ENCODE measurements around the gene ELF4.

DNA sequence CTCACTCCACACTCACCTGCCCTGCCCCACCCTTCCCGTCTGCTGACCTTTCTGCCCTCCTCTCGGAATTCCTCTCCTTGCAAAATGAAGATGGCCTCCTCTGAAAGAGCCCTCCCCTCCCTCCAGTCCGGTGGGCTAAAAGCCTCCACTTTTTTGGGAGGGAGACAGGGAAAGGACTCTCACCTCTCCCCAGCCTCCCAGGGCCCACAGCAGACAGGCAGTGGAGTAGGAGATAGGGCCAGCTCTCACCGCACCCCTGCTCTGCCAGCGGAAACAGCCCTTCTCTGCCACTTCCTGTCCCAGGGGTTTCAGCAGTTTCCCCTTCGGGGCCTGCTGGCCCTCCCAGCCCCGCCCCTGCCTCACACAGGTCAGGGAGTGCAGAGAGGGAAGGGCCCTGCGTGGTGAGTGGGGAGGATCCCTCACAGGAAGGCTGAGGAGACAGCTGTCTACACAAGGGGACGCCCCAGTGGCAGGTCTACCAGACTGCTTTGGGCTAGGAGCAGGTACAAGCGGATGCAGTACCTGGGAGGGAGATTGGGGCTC, 18.2 kb downstream of the ELF4 start:
- TF ChIP-seq, protein P1, sequence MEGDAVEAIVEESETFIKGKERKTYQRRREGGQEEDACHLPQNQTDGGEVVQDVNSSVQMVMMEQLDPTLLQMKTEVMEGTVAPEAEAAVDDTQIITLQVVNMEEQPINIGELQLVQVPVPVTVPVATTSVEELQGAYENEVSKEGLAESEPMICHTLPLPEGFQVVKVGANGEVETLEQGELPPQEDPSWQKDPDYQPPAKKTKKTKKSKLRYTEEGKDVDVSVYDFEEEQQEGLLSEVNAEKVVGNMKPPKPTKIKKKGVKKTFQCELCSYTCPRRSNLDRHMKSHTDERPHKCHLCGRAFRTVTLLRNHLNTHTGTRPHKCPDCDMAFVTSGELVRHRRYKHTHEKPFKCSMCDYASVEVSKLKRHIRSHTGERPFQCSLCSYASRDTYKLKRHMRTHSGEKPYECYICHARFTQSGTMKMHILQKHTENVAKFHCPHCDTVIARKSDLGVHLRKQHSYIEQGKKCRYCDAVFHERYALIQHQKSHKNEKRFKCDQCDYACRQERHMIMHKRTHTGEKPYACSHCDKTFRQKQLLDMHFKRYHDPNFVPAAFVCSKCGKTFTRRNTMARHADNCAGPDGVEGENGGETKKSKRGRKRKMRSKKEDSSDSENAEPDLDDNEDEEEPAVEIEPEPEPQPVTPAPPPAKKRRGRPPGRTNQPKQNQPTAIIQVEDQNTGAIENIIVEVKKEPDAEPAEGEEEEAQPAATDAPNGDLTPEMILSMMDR (IDR thresholded peaks at IDR 0.05), result no peak
- TF ChIP-seq EZH2phosphoT487 (IDR thresholded peaks at IDR 0.05), result no peak
